Naive thymus-derived CD8-positive, alpha-beta T cell (primary cell): Measurements from ENCODE around the gene PGLYRP3. TPM values are rescaled to one million over a fixed set of nuclear protein-coding genes. Genes with fewer than 3 reads are reported as not detected.
"Not testable (repeated sequence)": the region's sequence is repeated elsewhere in the genome, so short reads cannot be mapped to it uniquely, and the experiment has no call there.

Experiments
- ATAC-seq, 2 donors: fragments of 150-1000 bp; cut with Tn5 transposase in 1 of 2; sonication (Bioruptor Pico), chemical (Tn5 transposase) in 1 of 2; 1 replicate in 1 of 2; 2 replicates in 1 of 2; pipeline ENCODE4 v1.10.0; 2021; ENCODE audit warnings: mild to moderate bottlenecking in 2 of 2, moderate library complexity in 2 of 2
- POLR2A ChIA-PET: fragments of 350-600 bp; sonication (Branson Sonifier 250); formaldehyde crosslinking; loops from one replicate; lab custom pipeline; 2021; ENCODE audit warnings: antibody characterized with exemption; lab: Charles Lee
- DNase-seq, 10 donors: peaks; one replicate each; pipeline versions ENCODE4 v3.0.0 to v3.0.0-alpha.2; 2020 to 2022
- H3K27ac Mint-ChIP-seq, 10 donors: one replicate each; pipeline ENCODE4 v1.8.0; 2020 to 2022; ENCODE audit warnings: mild to moderate bottlenecking in 10 of 10, mixed read lengths in 10 of 10, moderate library complexity in 4 of 10, inconsistent platforms in 1 of 10
- H3K27me3 Mint-ChIP-seq, 5 donors: one replicate each; pipeline ENCODE4 v1.8.0; 2021 to 2022; ENCODE audit warnings: mixed read lengths in 5 of 5
- H3K36me3 Mint-ChIP-seq, 3 donors: one replicate each; pipeline ENCODE4 v1.8.0; 2020 to 2022; ENCODE audit warnings: mixed read lengths in 3 of 3, mild to moderate bottlenecking in 2 of 3, inconsistent platforms in 1 of 3
- H3K4me1 Mint-ChIP-seq, 4 donors: one replicate each; pipeline ENCODE4 v1.8.0; 2021 to 2022; ENCODE audit warnings: mixed read lengths in 4 of 4
- H3K4me3 Mint-ChIP-seq, 10 donors: one replicate each; pipeline ENCODE4 v1.8.0; 2020 to 2022; ENCODE audit warnings: mild to moderate bottlenecking in 10 of 10, mixed read lengths in 10 of 10, moderate library complexity in 6 of 10, inconsistent platforms in 1 of 10
- H3K9me3 Mint-ChIP-seq, 9 donors: one replicate each; pipeline ENCODE4 v1.8.0; 2020 to 2022; ENCODE audit warnings: mixed read lengths in 9 of 9, mild to moderate bottlenecking in 3 of 9, inconsistent platforms in 1 of 9, moderate library complexity in 1 of 9
- polyA plus RNA-seq, 3 donors: library from polyadenylated mRNA; unstranded; fragments of 300-500 nt; fragmentation: Illumina TruSeq; gene quantifications; one replicate each; pipeline ENCODE4 v1.2.3, GENCODE V29; 2021
- total RNA-seq, 8 experiments: library from RNA in 2 of 8; stranded (reverse) in 2 of 8; gene quantifications; one replicate each; pipeline ENCODE4 v1.2.3 and lab custom pipeline; 2021 to 2026

PGLYRP3 gene
- total and polyA plus RNA-seq, 5 experiments from 2014 or later = not detected

DNA sequence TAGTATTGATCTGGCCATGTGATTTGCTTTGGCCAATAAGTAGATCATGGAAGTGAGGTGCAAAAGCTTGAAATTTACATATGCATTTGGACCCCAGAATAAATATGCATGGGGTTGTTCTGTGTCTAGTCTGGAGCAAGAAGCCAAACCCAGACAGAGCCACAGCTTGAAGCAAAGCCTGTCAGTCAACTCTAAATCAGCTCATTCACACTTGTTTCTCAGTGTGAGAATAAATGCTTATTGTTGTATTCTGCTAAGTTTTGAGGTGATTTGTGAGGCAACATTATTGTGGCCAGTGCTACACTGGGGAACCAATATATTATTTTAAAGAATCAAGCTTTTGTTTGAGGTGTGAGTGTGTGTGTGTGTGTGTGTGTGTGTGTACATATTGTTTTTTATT lies 12.2 kb upstream of the PGLYRP3 start:
- Mint-ChIP-seq H3K27me3 (peaks cover 0 to 27% (median 5%) of the 10 kb centered on the region in 5 donors), H3K4me1 (no peaks in the 10 kb centered on the region), H3K9me3 (peaks cover 15 to 85% (median 40%) of the 10 kb centered on the region in 9 donors), H3K36me3 (peaks cover 2 to 38% (median 19%) of the 10 kb centered on the region in 3 donors), H3K27ac (no peak overlapping the region), H3K4me3 (no peak overlapping the region)
- DNase-seq (no peak), ATAC-seq (no peak)
- POLR2A ChIA-PET = no interaction called here

DNA sequence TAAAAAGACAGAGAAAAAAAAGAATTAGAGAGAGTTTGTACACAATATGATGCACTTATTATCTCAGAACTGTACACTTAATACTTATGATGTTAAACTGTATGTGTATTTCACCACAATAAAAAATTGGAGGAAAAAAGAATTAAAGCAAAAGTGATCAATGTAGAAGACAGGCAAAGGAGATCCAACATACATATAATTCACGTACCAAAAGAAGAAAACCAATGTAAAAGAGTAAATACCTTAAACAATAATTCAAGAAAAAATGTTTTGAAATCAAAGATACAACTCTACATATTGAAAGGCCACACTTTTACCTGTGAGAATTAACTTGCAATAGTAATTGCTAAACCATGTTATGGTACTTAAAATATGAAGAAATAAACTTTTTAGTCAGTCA lies 9.8 kb upstream of the PGLYRP3 start:
- H3K4me3 Mint-ChIP-seq = no peak overlapping the region
- POLR2A ChIA-PET = no interaction called here
- H3K27ac Mint-ChIP-seq = no peak overlapping the region
- peaks cover 6 to 61% (median 27%) of the 10 kb centered on the region in 9 donors for H3K9me3 Mint-ChIP-seq
- H3K27me3 Mint-ChIP-seq = peaks cover 11 to 31% (median 14%) of the 10 kb centered on the region in 5 donors
- ATAC-seq (no peak), DNase-seq (no peak)
- no peaks in the 10 kb centered on the region for H3K4me1 Mint-ChIP-seq
- H3K36me3 Mint-ChIP-seq = peaks cover 2 to 24% (median 17%) of the 10 kb centered on the region in 3 donors

- peaks cover 17 to 39% (median 26%) of the 10 kb centered on the region in 5 donors for H3K27me3 Mint-ChIP-seq
- POLR2A ChIA-PET, DNase-seq, H3K4me3 Mint-ChIP-seq, H3K4me1 Mint-ChIP-seq, H3K27ac Mint-ChIP-seq, ATAC-seq: not testable (repeated sequence)
- peaks cover 2 to 32% (median 19%) of the 10 kb centered on the region in 9 donors for H3K9me3 Mint-ChIP-seq
- H3K36me3 Mint-ChIP-seq = peaks cover 2 to 24% (median 9%) of the 10 kb centered on the region in 3 donors
Measured at GRCh38 chr1:153318145-153318544, 5.4 kb upstream of the PGLYRP3 start.

- DNase-seq, H3K36me3 Mint-ChIP-seq, ATAC-seq, H3K4me3 Mint-ChIP-seq, H3K4me1 Mint-ChIP-seq, H3K27ac Mint-ChIP-seq, POLR2A ChIA-PET: not testable (repeated sequence)
- Mint-ChIP-seq H3K9me3 (peaks cover 0 to 11% (median 2%) of the 10 kb centered on the region in 9 donors), H3K27me3 (peaks cover 17 to 34% (median 29%) of the 10 kb centered on the region in 5 donors)
Measured at GRCh38 chr1:153316013-153316412, 3.3 kb upstream of the PGLYRP3 start.

DNA sequence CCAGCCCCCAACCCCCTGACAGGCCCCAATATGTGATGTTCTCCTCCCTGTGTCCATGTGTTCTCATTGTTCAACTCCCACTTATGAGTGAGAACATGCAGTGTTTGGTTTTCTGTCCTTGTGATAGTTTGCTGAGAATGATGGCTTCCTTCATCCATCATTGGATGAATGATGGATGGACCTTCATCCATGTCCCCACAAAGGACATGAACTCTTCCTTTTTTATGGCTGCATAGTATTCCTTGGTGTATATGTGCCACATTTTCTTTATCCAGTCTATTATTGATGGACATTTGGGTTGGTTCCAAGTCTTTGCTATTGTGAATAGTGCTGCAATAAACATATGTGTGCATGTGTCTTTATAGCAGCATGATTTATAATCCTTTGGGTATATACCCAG lies 1.6 kb upstream of the PGLYRP3 start:
- ATAC-seq, H3K27ac Mint-ChIP-seq, H3K4me3 Mint-ChIP-seq, H3K36me3 Mint-ChIP-seq, POLR2A ChIA-PET, H3K4me1 Mint-ChIP-seq, DNase-seq, H3K9me3 Mint-ChIP-seq: not testable (repeated sequence)
- H3K27me3 Mint-ChIP-seq = peaks cover 10 to 31% (median 25%) of the 10 kb centered on the region in 5 donors

GRCh38 chr1:153313288-153313687 lies 536 bp upstream of the PGLYRP3 start:
- DNase-seq = no peak
- Mint-ChIP-seq H3K27ac (no peak overlapping the region), H3K36me3 (no peaks in the 10 kb centered on the region), H3K27me3 (peaks cover 8 to 27% (median 21%) of the 10 kb centered on the region in 5 donors), H3K4me3 (no peak overlapping the region), H3K9me3 (peaks cover 0 to 6% (median 0%) of the 10 kb centered on the region in 9 donors), H3K4me1 (no peaks in the 10 kb centered on the region)
- no peak for ATAC-seq
- POLR2A ChIA-PET = no interaction called here

GRCh38 chr1:153310526-153310925 lies 2.2 kb downstream of the PGLYRP3 start:
- H3K4me1 Mint-ChIP-seq = peaks cover 0 to 2% (median 0%) of the 10 kb centered on the region in 4 donors
- H3K4me3 Mint-ChIP-seq = no peak overlapping the region
- H3K36me3 Mint-ChIP-seq = no peaks in the 10 kb centered on the region
- peaks cover 0 to 4% (median 0%) of the 10 kb centered on the region in 9 donors for H3K9me3 Mint-ChIP-seq
- DNase-seq = no peak
- H3K27me3 Mint-ChIP-seq = peaks cover 12 to 29% (median 15%) of the 10 kb centered on the region in 5 donors
- no peak for ATAC-seq
- POLR2A ChIA-PET = no interaction called here
- no peak overlapping the region for H3K27ac Mint-ChIP-seq

GRCh38 chr1:153309441-153309840 lies 3.3 kb downstream of the PGLYRP3 start:
- DNase-seq (no peak), ATAC-seq (no peak)
- Mint-ChIP-seq H3K27ac (no peak overlapping the region), H3K4me1 (peaks cover 0 to 2% (median 0%) of the 10 kb centered on the region in 4 donors), H3K4me3 (no peak overlapping the region), H3K27me3 (peaks cover 12 to 29% (median 17%) of the 10 kb centered on the region in 5 donors), H3K36me3 (no peaks in the 10 kb centered on the region), H3K9me3 (peaks cover 0 to 1% (median 0%) of the 10 kb centered on the region in 9 donors)
- POLR2A ChIA-PET = no interaction called here

- peaks cover 0 to 2% (median 0%) of the 10 kb centered on the region in 4 donors for H3K4me1 Mint-ChIP-seq
- H3K4me3 Mint-ChIP-seq = no peak overlapping the region
- ATAC-seq = no peak
- peaks cover 12 to 29% (median 17%) of the 10 kb centered on the region in 5 donors for H3K27me3 Mint-ChIP-seq
- H3K9me3 Mint-ChIP-seq = no peaks in the 10 kb centered on the region
- no peaks in the 10 kb centered on the region for H3K36me3 Mint-ChIP-seq
- H3K27ac Mint-ChIP-seq = peak overlapping the region in 1 of 10 donors; percentile 2
- POLR2A ChIA-PET = no interaction called here
- no peak for DNase-seq
Measured at GRCh38 chr1:153308540-153308939, 4.2 kb downstream of the PGLYRP3 start.

- Mint-ChIP-seq H3K27me3 (peaks cover 10 to 17% (median 14%) of the 10 kb centered on the region in 5 donors), H3K9me3 (no peaks in the 10 kb centered on the region), H3K36me3 (no peaks in the 10 kb centered on the region), H3K4me3 (no peak overlapping the region), H3K4me1 (peaks cover 0 to 2% (median 0%) of the 10 kb centered on the region in 4 donors), H3K27ac (no peak overlapping the region)
- DNase-seq (no peak), ATAC-seq (no peak)
- POLR2A ChIA-PET = no interaction called here
Measured at GRCh38 chr1:153307221-153307600, 5.5 kb downstream of the PGLYRP3 start.

DNA sequence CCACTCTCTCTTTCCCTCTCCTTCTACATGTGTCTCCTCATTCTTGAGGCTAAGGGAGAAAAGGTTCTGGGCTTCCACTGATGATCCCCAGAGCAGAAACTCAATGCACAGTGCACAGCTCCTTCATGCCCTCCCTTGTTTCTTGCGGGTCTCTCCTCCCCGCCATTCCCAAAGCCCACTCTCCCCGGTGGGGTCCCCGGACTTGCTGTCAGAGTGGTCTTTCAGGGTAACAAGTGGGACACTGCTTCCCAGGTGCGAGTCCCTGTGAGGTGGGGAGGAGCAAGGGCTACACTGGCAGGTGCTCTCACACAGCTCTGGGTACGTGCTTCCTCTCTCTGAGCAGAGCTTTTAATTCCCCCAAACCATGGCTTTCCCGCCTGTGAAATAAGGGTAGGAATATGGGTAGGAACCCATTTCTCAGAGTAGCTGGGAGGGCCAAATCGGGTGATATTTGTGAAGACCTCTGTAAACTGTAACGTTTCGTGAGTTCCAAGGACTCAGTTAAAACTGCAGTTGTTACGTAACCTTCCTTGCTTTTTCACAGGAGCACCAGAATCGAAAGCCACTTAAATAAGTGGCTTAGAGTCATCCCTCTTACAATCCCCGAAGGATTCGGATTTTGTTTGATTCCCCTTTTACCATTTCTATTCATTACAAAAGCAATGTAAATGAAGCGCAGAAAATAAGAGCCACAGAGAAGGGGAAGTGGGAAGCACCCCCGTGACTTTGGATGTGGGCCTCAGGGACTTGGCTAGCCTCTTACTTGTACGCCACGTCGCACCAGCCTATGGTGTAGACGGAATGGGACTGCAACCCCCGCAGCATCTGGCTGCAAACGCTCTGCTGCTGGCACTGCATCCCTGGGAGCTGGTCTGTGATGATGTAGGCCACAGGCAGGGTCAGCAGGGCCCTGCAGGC lies 6.2 kb downstream of the PGLYRP3 start:
- H3K27me3 Mint-ChIP-seq = peaks cover 8 to 17% (median 14%) of the 10 kb centered on the region in 5 donors
- POLR2A ChIA-PET = no interaction called here
- DNase-seq = no peak
- H3K36me3 Mint-ChIP-seq = no peaks in the 10 kb centered on the region
- no peak for ATAC-seq
- H3K27ac Mint-ChIP-seq = no peak overlapping the region
- peaks cover 0 to 2% (median 0%) of the 10 kb centered on the region in 4 donors for H3K4me1 Mint-ChIP-seq
- H3K9me3 Mint-ChIP-seq = no peaks in the 10 kb centered on the region
- no peak overlapping the region for H3K4me3 Mint-ChIP-seq

GRCh38 chr1:153305682-153306081 lies 7.1 kb downstream of the PGLYRP3 start:
- H3K9me3 Mint-ChIP-seq = no peaks in the 10 kb centered on the region
- no peaks in the 10 kb centered on the region for H3K36me3 Mint-ChIP-seq
- ATAC-seq (no peak), DNase-seq (no peak)
- peaks cover 8 to 17% (median 14%) of the 10 kb centered on the region in 5 donors for H3K27me3 Mint-ChIP-seq
- H3K27ac Mint-ChIP-seq = no peak overlapping the region
- POLR2A ChIA-PET = no interaction called here
- no peak overlapping the region for H3K4me3 Mint-ChIP-seq
- H3K4me1 Mint-ChIP-seq = peaks cover 0 to 2% (median 0%) of the 10 kb centered on the region in 4 donors

- ATAC-seq = no peak
- DNase-seq = no peak
- Mint-ChIP-seq H3K36me3 (no peaks in the 10 kb centered on the region), H3K4me1 (peaks cover 0 to 5% (median 0%) of the 10 kb centered on the region in 4 donors), H3K27me3 (peaks cover 2 to 5% (median 4%) of the 10 kb centered on the region in 5 donors), H3K4me3 (no peak overlapping the region), H3K9me3 (no peaks in the 10 kb centered on the region), H3K27ac (no peak overlapping the region)
- POLR2A ChIA-PET = no interaction called here
Measured at GRCh38 chr1:153302308-153302707, 10.4 kb downstream of the PGLYRP3 start.
